Heart left ventricle (tissue), 13 donors: ENCODE results near the gene CXCL11.

Experiments used
- POLR2A ChIP-seq, 2 donors: fragments of 450-650 bp; IDR thresholded peaks; one replicate each; pipeline ENCODE4 v1.6.1; 2017; ENCODE audit warnings: antibody characterized with exemption in 2 of 2, mild to moderate bottlenecking in 2 of 2, moderate library complexity in 2 of 2
- TF ChIP-seq, protein P1 (sequence below), 12 donors: fragments of 200-600 bp; sonication (generic) in 4 of 12; IDR thresholded peaks; one replicate each; pipeline versions ENCODE4 v1.5.0 to v1.8.0; 2018 to 2022; ENCODE audit warnings: antibody characterized with exemption in 12 of 12, mild to moderate bottlenecking in 5 of 12
- donor health status: ischemic (EF 13 %, LVEDD 7.1; RV severe dilation, severe dysfunction).
- donor health status: DM: no; HTN: yes; CAD: no.
- donor health status: DM: no; HTN: no; CAD: no.
- donor health status: ischemic (EF 25% LVEDD 6.9; RV normal size, moderate dysfunction).
- donor health status: ischemic (EF 25% LVEDD 5.7; RV mildly dilated, moderate dysfunction).
- donor health status: ischemic (EF 35%, LVEDD 5.7; RV mildly dilated, moderate dysfunction).
- donor health status: nonischemic (EF 11% LVEDD 7.7; RV severe dilation, severe dysfunction).
- donor health status: DM: yes; HTN: yes; CAD: no.
- donor health status: PGD.
- donor health status: ischemic (EF 29% LVEDD 5.4; RV normal size, mild dysfunction).
- donor health status: nonischemic (EF 23%, LVEDD 6.1; RV moderate dilation, normal function).

DNA sequence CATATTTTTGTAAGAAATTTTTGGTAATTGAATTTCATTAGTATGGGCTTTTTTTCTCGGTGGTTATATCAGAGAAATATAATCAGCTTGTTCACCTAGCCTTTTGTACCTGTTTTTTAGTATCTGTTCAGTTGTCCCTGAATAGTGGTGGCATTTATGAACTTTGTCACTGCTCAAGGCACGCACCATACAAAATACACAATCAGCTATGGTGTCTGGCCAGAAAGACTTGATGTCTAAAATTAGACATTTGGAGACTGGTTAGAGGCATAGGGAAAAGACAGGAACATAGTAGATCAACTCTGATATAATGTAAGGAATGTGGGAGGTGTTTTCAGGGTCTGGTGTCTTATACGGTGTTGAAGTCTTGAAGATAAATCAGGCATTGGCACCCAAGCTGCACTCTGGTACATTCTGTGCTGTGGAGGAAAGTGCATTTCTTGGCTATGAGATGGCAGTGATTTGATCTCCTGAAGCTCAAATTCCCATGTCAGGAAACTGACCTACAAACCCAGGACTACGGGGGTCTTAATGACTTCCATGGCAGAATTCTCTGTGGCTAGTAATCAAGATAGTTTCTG is 42.3 kb upstream of the CXCL11 start:
- TF ChIP-seq, protein P1, sequence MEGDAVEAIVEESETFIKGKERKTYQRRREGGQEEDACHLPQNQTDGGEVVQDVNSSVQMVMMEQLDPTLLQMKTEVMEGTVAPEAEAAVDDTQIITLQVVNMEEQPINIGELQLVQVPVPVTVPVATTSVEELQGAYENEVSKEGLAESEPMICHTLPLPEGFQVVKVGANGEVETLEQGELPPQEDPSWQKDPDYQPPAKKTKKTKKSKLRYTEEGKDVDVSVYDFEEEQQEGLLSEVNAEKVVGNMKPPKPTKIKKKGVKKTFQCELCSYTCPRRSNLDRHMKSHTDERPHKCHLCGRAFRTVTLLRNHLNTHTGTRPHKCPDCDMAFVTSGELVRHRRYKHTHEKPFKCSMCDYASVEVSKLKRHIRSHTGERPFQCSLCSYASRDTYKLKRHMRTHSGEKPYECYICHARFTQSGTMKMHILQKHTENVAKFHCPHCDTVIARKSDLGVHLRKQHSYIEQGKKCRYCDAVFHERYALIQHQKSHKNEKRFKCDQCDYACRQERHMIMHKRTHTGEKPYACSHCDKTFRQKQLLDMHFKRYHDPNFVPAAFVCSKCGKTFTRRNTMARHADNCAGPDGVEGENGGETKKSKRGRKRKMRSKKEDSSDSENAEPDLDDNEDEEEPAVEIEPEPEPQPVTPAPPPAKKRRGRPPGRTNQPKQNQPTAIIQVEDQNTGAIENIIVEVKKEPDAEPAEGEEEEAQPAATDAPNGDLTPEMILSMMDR (IDR thresholded peaks at IDR 0.05), result no peak
- no peak for TF ChIP-seq POLR2A (IDR thresholded peaks at IDR 0.05)
